HepG2 (cell line): ENCODE data around the gene APOC3. TPM values are rescaled to one million over a fixed set of nuclear protein-coding genes. Genes with fewer than 3 reads are reported as not detected.

Experiments
- ARNT ChIP-seq: fragments of 450-650 bp; IDR thresholded peaks from 2 replicates; pipeline ENCODE4 v1.6.1; 2017
- BCLAF1 ChIP-seq: fragments of 450-650 bp; IDR thresholded peaks from 2 replicates; pipeline ENCODE4 v1.6.1; 2017; ENCODE audit warnings: mild to moderate bottlenecking
- CHD2 ChIP-seq: IDR thresholded peaks from 2 replicates; pipeline ENCODE4 v1.6.1; 2011; ENCODE audit warnings: low read depth, low read length, improper control_type of control experiment
- ETV6 ChIP-seq: sonication (generic); formaldehyde crosslinking; conservative IDR thresholded peaks from 2 replicates; pipeline ENCODE4 v1.4.0; 2020; ENCODE audit warnings: missing genetic modification reagents
- GTF2F1 ChIP-seq: fragments of 150-350 bp; IDR thresholded peaks from 2 replicates; pipeline ENCODE4 v1.6.1; 2014; ENCODE audit warnings: low read length
- HOXA3 ChIP-seq: sonication (generic); formaldehyde crosslinking; IDR thresholded peaks from 2 replicates; pipeline ENCODE4 v1.5.0; 2020; ENCODE audit warnings: missing genetic modification reagents
- KLF16 ChIP-seq, 2 experiments: sonication (generic) in 1 of 2; formaldehyde crosslinking in 1 of 2; IDR thresholded peaks; 2 replicates each; pipeline versions ENCODE4 v1.6.1 to v1.8.0; 2016 to 2023; ENCODE audit warnings: missing genetic modification reagents in 2 of 2, missing compliant biosample characterization in 1 of 2
- NR2F1 ChIP-seq, 2 experiments: fragments of 450-650 bp in 1 of 2; formaldehyde crosslinking in 1 of 2; IDR thresholded peaks; 2 replicates each; pipeline versions ENCODE4 v1.5.0 to v1.6.1; 2016 to 2020; ENCODE audit warnings: mild to moderate bottlenecking in 1 of 2, missing compliant biosample characterization in 1 of 2, missing genetic modification reagents in 1 of 2, moderate library complexity in 1 of 2
- RARA ChIP-seq: IDR thresholded peaks from 2 replicates; pipeline ENCODE4 v1.6.1; 2016; ENCODE audit warnings: missing genetic modification reagents, missing compliant biosample characterization
- SRY ChIP-seq: sonication (generic); formaldehyde crosslinking; IDR thresholded peaks from 2 replicates; pipeline ENCODE4 v1.8.0; 2022; ENCODE audit warnings: mild to moderate bottlenecking, missing genetic modification reagents
- TAF15 ChIP-seq: fragments of 200-400 bp; formaldehyde crosslinking; IDR thresholded peaks from one replicate; pipeline ENCODE4 v1.6.1; 2018; ENCODE audit warnings: mild to moderate bottlenecking, low read depth, low read length; ENCODE audit not compliant: poor library complexity, severe bottlenecking
- TP53 ChIP-seq: sonication (generic); formaldehyde crosslinking; conservative IDR thresholded peaks from 2 replicates; pipeline ENCODE4 v1.4.0; 2020; ENCODE audit warnings: missing genetic modification reagents
- ZBTB14 ChIP-seq: sonication (generic); formaldehyde crosslinking; IDR thresholded peaks from 2 replicates; pipeline ENCODE4 v1.4.0; 2020; ENCODE audit warnings: missing genetic modification reagents
- ZHX2 ChIP-seq, 2 experiments: sonication (generic) in 1 of 2; formaldehyde crosslinking in 1 of 2; IDR thresholded peaks; 2 replicates each; pipeline versions ENCODE4 v1.6.1 to v1.9.0; 2014 to 2022; ENCODE audit warnings: antibody characterized with exemption in 1 of 2, borderline replicate concordance in 1 of 2, inconsistent platforms in 1 of 2, low read depth in 1 of 2, missing genetic modification reagents in 1 of 2
- ZNF343 ChIP-seq: sonication (generic); formaldehyde crosslinking; IDR thresholded peaks from 2 replicates; pipeline ENCODE4 v1.4.0; 2020; ENCODE audit warnings: mild to moderate bottlenecking, missing genetic modification reagents
- ZNF354B ChIP-seq: sonication (generic); formaldehyde crosslinking; IDR thresholded peaks from 2 replicates; pipeline ENCODE4 v1.8.0; 2022; ENCODE audit warnings: mild to moderate bottlenecking, missing genetic modification reagents
- ZNF460 ChIP-seq: sonication (generic); formaldehyde crosslinking; IDR thresholded peaks from 2 replicates; pipeline ENCODE4 v1.5.1; 2020; ENCODE audit warnings: missing genetic modification reagents, mild to moderate bottlenecking, borderline replicate concordance
- ZNF850 ChIP-seq: sonication (generic); formaldehyde crosslinking; conservative IDR thresholded peaks from 2 replicates; pipeline ENCODE4 v1.9.0; 2021; ENCODE audit warnings: mild to moderate bottlenecking, missing genetic modification reagents
- ZSCAN29 ChIP-seq: sonication (generic); formaldehyde crosslinking; conservative IDR thresholded peaks from 2 replicates; pipeline ENCODE4 v1.4.0; 2020; ENCODE audit warnings: mild to moderate bottlenecking, missing genetic modification reagents
- polyA plus RNA-seq, 8 experiments: library from polyadenylated mRNA; depleted of rRNA in 3 of 8; stranded (reverse) in 7 of 8; unstranded in 1 of 8; fragments of >200 nt; fragmentation: Illumina TruSeq in 4 of 8; extraction: Trizol in 4 of 8; gene quantifications; 2 replicates each; pipeline versions ENCODE4 v1.2.1 to v1.2.3, GENCODE V29; 2011 to 2016; ENCODE audit warnings: low read depth in 4 of 8, missing spikeins in 1 of 8, mixed read lengths in 1 of 8; ENCODE audit not compliant: insufficient read depth in 1 of 8
- total RNA-seq, 5 experiments: library from RNA; depleted of rRNA; stranded (reverse); fragments of >200 nt; fragmentation: Illumina TruSeq; extraction: Trizol; gene quantifications; 2 replicates each; pipeline ENCODE4 v1.2.3, GENCODE V29; 2016; ENCODE audit warnings: low read depth in 1 of 5

Gene APOC3
- total and polyA plus RNA-seq, 2 of the 13 experiments (the other 11 are each of a cell fraction or from before 2014, with no cell fraction given): 314 to 687 TPM

- peak; percentile 49; the same call in 1 of the 2 replicates for TF ChIP-seq ZBTB14 (CRISPR knock-in tag)
- peak; percentile 95 for TF ChIP-seq RARA (CRISPR knock-in tag)
- TF ChIP-seq TAF15: no peak
- 0 out of 2 replicates have a peak, but pooled peaks have one; percentile 24 for TF ChIP-seq ZNF850
- no peak for TF ChIP-seq ARNT
- 0 out of 2 replicates have a peak, but pooled peaks have one; percentile 9 for TF ChIP-seq ZNF460
- TF ChIP-seq KLF16 (CRISPR knock-in tag; IDR thresholded peaks at IDR 0.05): peak in 1 of 2 experiments; percentile 63; a peak in 1 of 4 replicates
- TF ChIP-seq NR2F1 (CRISPR knock-in tag; IDR thresholded peaks at IDR 0.05): peak; percentile 59 to 91; a peak in 3 of 4 replicates
- no peak for TF ChIP-seq ZSCAN29 (CRISPR knock-in tag)
- no peak for TF ChIP-seq ZHX2 (IDR thresholded peaks at IDR 0.05; ENCODE audit: low read depth)
- TF ChIP-seq ZHX2 (CRISPR knock-in tag; IDR thresholded peaks at IDR 0.05; ENCODE audit: borderline replicate concordance): no peak
- no peak for TF ChIP-seq ZNF354B
- no peak for TF ChIP-seq GTF2F1
- 0 out of 2 replicates have a peak, but pooled peaks have one; percentile 66 for TF ChIP-seq ETV6 (CRISPR knock-in tag)
- no peak; the same call in 1 of the 2 replicates for TF ChIP-seq SRY
- peak; percentile 56; the same call in 1 of the 2 replicates for TF ChIP-seq CHD2
- TF ChIP-seq TP53 (CRISPR knock-in tag): 0 out of 2 replicates have a peak, but pooled peaks have one; percentile 19
- no peak for TF ChIP-seq BCLAF1
- peak; percentile 45; the same call in 1 of the 2 replicates for TF ChIP-seq HOXA3 (CRISPR knock-in tag)
- peak; percentile 51; the same call in 1 of the 2 replicates for TF ChIP-seq ZNF343
Measured at GRCh38 chr11:116828632-116829524, 829 bp upstream of the APOC3 start (continued).
